Stimulated activated CD8-positive, alpha-beta memory T cell treated with anti-CD3 and anti-CD28 coated beads, Interleukin-15, amount 100 ng/mL, for 1 hour (primary cell): ENCODE measurements around the gene ESR2.
"Not testable (repeated sequence)": the region's sequence is repeated elsewhere in the genome, so short reads cannot be mapped to it uniquely, and the experiment has no call there.

ENCODE experiments used
- DNase-seq: peaks from one replicate; pipeline ENCODE4 v3.0.0-alpha.2; 2020; ENCODE audit warnings: low read depth

The ESR2 gene

GRCh38 chr14:64293976-64294671, at the start of gene ESR2:
TSS of gene ESR2 (minus strand) at chr14:64294371. CDS start at chr14:64282985, 11,386 bp downstream.
- DNase-seq = no peak

- DNase-seq = no peak
Observed at GRCh38 chr14:64340560-64341196, 46.5 kb upstream of the ESR2 start.

DNA sequence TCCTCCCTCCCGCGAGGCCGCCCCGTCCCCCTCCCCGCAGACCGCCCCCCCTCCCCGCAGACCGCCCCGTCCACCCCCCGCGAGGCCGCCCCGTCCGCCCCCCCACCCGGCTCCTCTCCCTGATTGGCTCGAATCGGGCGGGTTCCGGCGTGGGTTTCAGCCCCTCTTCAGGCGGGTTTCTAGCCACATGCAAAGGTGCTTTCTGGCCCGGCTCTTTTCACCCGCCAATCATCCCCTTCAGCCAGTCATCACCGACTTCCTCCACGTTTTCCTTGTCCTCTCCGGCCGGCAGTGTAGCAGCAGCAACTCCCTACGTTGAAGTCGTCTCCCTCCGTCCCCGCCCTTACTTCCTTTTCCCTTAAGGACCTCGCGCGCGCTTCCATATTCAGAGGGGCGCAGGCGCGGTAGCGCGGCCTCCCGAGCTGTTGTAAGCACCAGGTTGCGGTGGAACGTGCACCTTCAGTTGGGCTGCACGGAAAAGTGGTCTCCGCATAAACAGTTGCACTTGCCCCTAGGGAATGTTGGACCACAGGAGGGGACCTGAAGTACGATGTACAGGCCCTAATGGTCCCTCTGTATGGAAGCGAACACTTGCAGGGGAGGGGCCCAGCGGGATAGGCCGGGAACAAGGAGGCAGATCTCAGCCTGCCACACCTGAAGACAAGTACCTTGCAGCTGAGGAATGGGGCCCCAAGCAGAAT, 44.6 kb upstream of the ESR2 start:
- DNase-seq = peak; percentile 62

DNA sequence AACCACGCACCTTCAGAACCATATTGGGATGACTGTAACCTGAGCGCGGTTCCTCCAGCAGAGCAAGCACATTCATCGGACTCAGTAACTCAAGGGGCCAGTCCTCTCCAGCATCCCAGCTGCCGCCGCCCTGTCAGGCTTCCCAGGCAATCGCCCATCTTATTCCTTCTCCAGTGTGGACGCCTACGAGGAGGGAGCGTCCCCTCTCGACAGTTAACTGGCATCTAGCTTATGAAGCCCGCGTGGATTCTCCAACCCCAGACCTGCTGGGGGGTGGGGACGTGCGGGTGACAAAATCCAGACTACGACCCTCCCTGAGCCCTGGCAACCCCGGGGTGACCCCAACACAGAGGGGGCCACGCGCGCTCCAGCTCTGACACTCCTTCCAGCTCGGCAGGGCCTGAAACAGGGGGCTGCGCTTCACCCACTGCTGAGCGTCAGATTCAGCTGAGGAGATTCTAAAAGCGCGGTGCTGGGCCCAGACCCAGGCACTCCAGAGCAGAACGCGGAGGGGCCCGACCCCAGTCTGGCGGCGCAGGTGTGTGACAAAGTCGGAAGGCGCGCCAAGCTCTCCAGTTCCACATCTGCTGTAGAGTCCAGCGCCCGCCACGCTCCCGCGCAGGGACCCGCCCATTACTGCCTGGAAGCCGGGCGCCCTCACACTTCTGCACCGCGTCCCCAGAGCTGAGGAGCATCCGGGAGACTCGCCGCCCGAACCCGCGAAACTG, 43.9 kb upstream of the ESR2 start:
- no peak for DNase-seq

DNA sequence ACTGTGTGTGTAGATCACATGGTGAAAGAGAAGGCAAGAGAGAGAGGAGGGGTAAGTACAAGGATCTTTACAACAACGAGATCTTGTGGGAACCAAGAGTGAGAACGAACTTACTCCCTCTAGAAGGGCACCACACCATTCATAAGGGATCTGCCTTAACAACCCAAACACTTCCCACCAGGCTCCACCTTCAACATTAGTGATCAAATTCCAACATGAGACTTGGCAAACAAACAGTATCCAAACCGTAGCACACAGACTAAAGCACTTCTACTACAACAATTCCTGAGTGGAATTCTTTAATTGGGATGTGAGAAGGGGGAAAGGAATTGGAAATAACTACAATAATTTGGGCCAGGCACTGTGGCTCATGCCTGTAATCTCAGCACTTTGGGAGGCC, 35.0 kb upstream of the ESR2 start:
- DNase-seq = no peak

GRCh38 chr14:64326502-64326901, 32.3 kb upstream of the ESR2 start:
- DNase-seq = no peak

- DNase-seq = no peak
Observed at GRCh38 chr14:64324895-64325294, 30.7 kb upstream of the ESR2 start.

- DNase-seq = no peak
Observed at GRCh38 chr14:64324461-64324860, 30.3 kb upstream of the ESR2 start.

GRCh38 chr14:64320362-64320761, 26.2 kb upstream of the ESR2 start:
- DNase-seq = not testable (repeated sequence)

- not testable (repeated sequence) for DNase-seq
Observed at GRCh38 chr14:64318695-64319094, 24.5 kb upstream of the ESR2 start.

GRCh38 chr14:64303471-64303917, 9.3 kb upstream of the ESR2 start:
- DNase-seq = no peak

DNA sequence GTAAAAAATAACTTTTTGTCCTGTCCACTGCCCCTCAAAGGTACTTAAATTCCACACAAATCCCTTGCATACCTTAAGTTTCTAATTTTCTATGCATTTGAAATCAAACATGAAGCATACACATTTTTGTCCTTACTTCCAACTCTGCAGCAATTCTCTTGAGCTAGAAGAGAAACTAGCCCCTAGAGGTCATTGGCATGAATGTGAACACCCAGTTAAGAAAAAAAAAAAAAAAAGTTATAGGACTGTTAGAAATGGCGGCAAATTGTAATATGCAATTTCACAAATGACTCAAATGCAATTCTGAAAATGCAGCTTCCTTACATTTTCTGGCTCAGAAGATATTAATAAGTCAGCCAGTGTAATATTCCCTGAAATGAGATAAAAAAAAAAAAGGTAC, 4.6 kb upstream of the ESR2 start:
- no peak for DNase-seq

GRCh38 chr14:64296561-64296960, 2.4 kb upstream of the ESR2 start:
- DNase-seq = no peak

DNA sequence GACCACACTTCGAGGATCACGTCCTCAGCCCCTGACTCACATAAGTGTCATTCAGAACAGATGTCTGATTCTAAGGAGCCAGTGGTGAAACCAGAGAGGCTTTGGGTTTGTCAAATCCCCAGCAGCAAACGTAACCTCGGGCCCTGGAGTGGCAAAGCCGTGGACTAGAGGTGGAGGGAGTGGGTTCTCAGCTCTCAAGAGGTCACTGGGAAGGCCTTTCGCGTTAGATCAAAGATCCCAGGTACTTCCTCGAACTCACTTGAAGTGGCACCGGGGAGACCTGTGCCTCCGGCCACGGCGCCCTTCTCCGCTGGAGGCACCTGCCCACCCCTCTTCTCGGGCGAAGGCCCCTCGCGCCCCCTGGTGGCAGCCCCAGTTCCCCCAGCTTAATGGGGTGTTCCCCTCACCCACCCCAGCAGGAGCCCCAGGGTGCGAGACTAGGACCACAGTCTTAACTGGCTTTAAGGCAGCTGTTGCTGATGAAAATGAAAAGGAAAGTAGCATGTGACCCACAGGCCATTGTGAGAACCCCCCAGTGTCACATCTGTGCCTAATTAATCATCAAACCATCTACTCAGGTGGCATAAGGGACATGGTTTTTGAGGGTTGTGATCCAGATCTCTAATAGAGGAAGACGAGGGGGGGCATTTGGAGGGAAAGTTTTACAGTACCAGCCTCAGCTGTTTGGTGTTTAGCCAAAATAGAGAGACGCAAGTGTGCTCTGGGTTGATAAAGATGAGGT, 672 bp upstream of the ESR2 start:
- DNase-seq = peak; percentile 68

DNA sequence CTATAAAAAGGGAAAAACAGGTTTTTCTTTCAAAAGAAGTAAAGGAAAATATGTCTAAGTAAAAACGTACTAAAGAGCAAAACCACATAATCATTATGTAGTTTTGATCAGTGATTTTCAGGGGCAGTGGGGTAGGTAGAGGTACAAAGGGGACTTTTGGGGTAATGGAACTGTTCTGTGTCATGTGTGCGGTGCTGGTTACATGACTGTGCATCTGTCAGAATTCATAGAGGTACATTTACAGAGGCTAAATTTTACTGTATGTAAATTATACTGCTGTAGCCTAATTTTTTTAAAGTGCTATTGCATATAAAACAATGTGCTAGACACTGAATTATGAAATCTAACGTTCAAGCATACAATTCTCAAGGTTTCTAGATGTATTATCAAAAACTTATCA, 2.0 kb downstream of the ESR2 start:
- DNase-seq = no peak

- no peak for DNase-seq
Observed at GRCh38 chr14:64289571-64289970, 4.6 kb downstream of the ESR2 start.

GRCh38 chr14:64281805-64282204, 12.4 kb downstream of the ESR2 start:
- DNase-seq = no peak

GRCh38 chr14:64279704-64280668, 14.2 kb downstream of the ESR2 start:
- no peak for DNase-seq

GRCh38 chr14:64278458-64278857, 15.7 kb downstream of the ESR2 start:
- no peak for DNase-seq

DNA sequence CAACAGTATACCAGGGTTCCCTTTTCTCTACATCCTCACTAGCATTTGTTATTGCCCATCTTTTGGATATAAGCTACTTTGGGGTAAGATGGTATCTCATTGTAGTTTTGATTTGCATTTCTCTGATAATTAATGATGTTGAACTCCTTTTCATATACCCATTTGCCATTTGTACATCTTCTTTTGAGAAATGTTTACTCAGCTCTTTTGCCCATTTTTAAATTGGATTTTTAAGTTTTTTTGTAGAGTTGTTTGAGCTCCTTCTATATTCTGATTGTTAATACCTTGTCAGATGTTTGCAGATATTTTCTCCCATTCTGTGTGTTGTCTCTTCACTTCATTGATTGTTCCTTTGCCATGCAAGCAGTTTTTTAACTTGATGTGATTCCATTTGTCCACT, 22.2 kb downstream of the ESR2 start:
- DNase-seq = no peak

DNA sequence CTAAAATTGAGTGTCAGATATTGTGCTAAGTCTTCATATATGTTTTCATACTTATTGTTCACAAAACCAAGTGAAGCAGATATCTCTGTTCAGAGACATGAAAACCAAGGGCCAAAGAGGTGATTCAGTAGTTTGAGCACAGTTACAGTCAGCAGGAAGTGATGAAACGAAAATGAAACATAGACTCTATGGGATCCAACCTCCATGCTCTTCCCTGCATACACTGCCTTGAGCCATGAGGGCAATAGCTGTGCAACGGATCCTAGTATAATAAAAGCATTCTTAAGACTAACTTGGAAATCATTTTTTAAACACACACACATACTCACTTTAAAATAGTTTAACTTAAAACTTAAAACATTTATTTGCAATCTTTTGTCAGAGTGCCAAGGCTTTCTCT, 27.9 kb downstream of the ESR2 start:
- no peak for DNase-seq
